GM18519 (cell line): ENCODE measurements around the gene LRP10.
"Not testable (repeated sequence)": the region's sequence is repeated elsewhere in the genome, so short reads cannot be mapped to it uniquely, and the experiment has no call there.

Source experiments
- ATAC-seq: cut with Tn5 transposase; IDR thresholded peaks from one replicate; pipeline ENCODE4 v1.9.1; 2021; ENCODE audit warnings: mild to moderate bottlenecking, moderate library complexity; ENCODE audit not compliant: unreplicated experiment, low FRiP score

The LRP10 gene

DNA sequence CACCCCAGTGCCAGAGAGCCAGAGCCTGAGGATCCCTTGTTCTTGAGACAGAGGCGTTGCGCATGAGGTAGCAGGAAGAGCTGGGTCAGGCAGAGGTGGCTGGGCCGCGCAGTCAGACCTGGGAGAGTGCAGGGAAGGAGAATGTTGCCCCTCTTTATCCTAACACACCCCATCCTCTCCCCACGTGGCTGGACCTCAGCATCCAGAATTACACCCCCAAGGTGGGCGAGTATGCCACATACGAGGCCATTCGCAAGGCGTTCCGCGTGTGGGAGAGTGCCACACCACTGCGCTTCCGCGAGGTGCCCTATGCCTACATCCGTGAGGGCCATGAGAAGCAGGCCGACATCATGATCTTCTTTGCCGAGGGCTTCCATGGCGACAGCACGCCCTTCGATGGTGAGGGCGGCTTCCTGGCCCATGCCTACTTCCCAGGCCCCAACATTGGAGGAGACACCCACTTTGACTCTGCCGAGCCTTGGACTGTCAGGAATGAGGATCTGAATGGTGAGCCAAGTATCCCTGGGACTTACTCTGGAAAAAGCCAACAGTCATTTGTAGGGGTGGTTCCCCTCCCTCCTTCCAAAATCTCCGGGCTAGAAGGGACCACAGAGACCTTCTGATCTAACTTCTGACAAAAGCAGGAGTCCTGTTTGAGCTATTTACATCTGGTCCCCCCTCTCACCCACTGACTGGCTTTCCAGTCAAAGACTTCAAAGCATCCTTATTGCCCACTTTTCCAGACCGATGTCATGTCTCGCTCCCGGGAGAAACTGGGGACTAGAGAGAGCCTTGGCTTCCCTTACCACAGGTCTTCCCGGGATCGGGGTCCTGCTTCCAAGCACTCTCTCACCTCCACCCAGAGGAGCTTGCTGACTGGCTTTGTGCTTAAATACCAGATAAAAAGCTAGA is 29.1 kb upstream of the LRP10 start:
- ATAC-seq = no peak

DNA sequence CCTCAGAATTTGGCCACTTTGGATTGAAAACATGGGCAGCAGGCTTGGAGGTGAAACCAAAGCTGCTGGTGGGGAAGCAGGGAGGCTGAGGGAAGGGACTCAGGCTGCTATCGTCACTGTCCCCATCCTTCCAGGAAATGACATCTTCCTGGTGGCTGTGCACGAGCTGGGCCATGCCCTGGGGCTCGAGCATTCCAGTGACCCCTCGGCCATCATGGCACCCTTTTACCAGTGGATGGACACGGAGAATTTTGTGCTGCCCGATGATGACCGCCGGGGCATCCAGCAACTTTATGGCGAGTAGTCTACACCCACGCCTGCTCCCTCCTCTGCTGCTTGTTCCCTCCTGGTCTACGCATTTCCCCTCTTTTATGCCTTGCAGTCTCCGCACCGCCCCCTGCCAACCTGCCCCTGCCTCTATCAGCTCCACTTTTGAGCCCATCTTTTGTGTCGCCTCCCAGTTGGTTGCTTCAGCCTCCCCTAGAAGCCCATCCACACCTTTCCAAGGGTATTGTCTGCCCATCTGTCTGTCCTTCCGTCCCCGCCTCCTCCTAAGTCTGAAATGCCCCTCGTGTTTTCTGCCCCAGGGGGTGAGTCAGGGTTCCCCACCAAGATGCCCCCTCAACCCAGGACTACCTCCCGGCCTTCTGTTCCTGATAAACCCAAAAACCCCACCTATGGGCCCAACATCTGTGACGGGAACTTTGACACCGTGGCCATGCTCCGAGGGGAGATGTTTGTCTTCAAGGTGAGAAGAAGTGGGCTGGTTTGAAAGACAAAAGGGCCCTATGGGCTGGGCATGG is 28.2 kb upstream of the LRP10 start:
- ATAC-seq = no peak

DNA sequence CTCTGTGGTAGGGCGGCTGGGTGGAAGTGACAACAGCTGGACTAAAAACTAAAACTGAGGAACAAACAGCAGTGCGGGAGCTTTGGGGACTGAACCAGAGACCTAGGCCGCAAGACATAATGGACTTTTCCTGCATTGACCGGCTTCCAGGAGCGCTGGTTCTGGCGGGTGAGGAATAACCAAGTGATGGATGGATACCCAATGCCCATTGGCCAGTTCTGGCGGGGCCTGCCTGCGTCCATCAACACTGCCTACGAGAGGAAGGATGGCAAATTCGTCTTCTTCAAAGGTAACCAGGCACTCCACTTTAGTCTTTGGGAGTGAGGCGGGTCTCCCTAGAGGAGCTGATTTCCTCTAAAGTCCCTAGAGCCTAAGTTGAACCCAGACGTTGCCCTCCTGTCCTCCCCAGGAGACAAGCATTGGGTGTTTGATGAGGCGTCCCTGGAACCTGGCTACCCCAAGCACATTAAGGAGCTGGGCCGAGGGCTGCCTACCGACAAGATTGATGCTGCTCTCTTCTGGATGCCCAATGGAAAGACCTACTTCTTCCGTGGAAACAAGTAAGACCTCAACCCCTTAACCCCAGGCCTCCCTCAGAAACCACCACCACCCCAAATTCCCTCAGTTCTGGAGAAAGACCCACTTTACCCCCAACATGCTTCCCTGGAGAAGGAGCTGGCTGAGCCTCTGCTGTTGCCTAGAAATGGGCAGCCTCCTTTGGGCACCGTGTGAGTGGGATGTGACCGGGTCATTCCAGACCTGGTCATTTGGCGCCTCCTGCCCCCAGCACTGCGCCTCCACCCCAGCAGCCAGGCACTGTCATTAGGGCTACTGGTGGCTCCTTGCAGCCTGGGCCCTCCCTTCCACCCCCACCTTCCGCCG is 27.1 kb upstream of the LRP10 start:
- no peak for ATAC-seq

GRCh38 chr14:22845103-22845394 is 26.5 kb upstream of the LRP10 start:
- ATAC-seq = no peak

- ATAC-seq = no peak
Measured at GRCh38 chr14:22845821-22846625, 25.5 kb upstream of the LRP10 start.

DNA sequence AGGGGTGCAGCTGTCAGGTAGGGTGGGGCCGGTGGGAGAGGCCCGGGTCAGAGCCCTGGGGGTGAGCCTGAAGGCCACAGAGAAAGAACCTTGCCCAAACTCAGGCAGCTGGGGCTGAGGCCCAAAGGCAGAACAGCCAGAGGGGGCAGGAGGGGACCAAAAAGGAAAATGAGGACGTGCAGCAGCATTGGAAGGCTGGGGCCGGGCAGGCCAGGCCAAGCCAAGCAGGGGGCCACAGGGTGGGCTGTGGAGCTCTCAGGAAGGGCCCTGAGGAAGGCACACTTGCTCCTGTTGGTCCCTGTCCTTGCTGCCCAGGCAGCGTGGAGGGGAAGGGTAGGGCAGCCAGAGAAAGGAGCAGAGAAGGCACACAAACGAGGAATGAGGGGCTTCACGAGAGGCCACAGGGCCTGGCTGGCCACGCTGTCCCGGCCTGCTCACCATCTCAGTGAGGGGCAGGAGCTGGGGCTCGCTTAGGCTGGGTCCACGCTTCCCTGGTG is 24.7 kb upstream of the LRP10 start:
- no peak for ATAC-seq

DNA sequence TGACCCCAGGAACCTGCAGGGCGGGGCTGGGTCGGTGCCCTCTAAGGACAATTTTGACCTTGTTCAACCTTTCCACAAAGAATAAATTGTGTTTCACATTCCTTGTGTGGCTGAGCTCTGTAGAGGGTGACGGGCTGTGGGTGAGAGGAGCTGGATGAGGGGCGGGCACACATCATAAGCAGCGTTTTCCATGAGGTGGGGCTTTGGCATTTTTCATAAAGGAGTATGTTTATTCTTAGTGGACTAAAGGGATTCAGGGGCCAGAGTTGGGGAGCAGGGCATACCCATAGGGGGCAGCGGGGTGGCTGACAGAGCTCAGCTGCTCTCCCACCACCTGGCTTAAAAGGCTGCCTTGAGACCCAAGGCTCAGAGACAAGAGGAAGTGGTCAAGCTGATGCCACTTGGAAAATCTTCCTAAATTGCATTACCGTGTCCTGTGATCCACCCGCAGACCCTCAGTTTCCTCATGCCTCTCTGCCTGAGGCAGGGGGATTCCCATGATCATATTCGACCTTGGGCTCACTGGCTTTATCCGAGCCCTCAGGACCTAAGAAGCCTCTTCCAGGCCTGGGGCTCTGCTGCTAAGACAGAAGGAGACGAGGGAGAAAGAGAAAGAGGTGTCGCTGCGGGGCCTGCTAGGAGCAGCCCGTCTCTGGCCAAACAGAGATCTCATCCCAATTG is 23.7 kb upstream of the LRP10 start:
- ATAC-seq = no peak

GRCh38 chr14:22848351-22849164 is 23.0 kb upstream of the LRP10 start:
- ATAC-seq = no peak

DNA sequence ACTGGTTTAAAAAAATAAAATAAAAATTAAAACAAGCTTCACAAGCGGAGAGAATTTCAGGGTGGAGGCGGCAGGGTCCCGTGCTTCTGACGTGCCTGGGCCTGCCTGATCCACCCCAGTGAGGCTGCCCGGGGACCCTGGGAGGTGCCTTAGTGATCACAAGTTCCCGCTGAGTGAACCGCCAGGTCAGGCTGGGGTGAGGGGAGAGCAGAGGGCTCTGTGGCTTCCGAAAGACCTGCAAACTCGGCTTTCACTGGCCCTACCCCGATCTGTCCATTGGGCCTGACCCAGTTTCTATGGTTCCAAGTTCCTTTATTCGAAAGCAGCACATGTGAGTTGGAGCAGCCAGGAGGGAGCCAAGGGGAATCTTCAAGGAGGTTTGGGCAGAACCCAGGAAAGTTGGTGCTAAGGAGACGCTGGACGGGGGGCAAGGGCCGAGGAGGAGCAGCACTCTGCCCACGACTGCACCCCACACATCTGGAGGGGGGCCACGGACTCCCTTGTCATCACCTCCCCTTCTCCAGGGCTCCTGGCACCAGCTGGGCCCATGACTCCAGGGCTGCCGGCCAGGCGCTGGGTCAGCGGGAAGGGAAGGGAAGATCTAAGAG is 22.2 kb upstream of the LRP10 start:
- ATAC-seq = no peak

DNA sequence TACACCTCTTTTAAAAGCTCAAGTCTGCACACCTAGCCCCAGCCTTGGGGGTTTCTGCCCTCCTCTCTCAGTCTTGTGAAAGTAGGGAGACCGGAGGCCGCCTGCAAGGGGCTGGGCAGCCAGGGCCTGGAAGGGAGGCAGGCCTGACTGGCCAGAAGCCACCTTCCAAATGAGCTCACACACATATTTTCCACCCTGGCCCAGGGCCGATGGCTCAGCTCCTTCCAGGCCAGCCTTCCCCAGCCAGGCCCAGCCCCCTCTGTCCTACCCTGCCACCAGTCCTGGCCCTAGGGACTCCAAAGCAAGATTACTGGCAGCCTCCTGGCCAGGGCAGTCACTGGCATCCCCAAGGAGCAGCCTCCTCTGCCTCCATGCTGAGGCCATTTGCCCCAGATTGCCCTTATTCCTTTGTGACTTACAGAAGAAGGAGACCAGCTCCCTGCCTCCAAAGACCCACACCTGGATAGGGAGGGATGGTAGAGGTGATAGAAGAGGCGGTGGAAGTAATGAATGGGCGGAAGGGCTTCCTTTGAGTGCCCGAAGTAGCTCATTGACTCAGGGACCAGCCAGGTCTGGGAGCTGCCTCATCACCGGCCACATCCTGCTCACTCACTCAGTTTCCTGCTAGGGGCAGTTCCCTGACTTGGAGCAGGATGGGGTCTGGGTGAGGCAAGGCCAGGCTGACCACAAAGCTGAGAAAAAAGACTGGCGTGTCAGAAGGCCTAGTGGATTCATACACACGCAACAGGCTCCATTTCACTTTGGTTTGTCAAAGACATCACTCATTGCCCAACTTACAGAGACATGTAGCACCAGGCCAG is 20.4 kb upstream of the LRP10 start:
- no peak for ATAC-seq

- ATAC-seq = not testable (repeated sequence)
Measured at GRCh38 chr14:22852178-22852577, 19.4 kb upstream of the LRP10 start.

- no peak for ATAC-seq
Measured at GRCh38 chr14:22852599-22852939, 19.0 kb upstream of the LRP10 start.

- no peak for ATAC-seq
Measured at GRCh38 chr14:22852940-22853767, 18.4 kb upstream of the LRP10 start.

DNA sequence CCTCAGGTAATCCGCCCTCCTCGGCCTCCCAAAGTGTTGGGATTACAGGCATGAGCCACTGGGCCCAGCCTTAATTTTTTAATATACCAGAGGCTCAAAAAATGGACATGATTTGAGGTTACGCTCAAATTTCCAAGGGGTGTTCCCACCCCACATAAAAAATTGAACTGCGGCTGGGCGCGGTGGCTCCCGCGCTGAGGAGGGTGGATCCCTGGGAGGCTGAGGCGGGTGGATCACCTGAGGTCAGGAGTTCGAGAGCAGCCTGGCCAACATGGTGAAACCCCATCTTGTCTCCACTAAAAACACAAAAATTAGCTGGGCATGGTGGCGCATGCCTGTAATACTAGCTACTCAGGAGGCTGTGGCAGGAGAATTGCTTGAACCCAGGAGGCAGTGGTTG is 17.2 kb upstream of the LRP10 start:
- ATAC-seq = not testable (repeated sequence)

- no peak for ATAC-seq
Measured at GRCh38 chr14:22854963-22855724, 16.4 kb upstream of the LRP10 start.

DNA sequence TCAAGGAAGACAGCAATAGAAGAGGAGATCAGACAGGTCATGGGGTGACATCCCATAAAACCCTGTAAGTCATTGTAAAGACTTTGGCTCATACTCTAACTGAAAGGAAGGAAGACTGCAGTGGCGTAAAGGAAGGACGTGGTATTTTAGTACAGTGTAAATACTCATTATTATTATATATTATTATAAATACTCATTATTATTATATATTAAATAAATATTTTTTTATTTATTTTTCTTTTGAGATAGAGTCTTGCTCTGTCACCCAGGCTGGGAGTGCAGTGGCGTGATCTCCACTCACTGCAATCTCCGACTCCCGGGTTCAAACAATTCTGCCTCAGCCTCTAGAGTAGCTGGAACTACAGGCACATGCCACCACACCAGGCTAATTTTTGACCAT is 15.1 kb upstream of the LRP10 start:
- no peak for ATAC-seq
